GM21515 (cell line): Measurements from ENCODE around the gene APPL1.

ENCODE experiments used
- ATAC-seq: cut with Tn5 transposase; IDR thresholded peaks from one replicate; pipeline ENCODE4 v1.9.1; 2021; ENCODE audit not compliant: unreplicated experiment

Gene APPL1

GRCh38 chr3:57227204-57227929 lies at the start of gene APPL1:
Gene APPL1, plus strand, starts transcription at chr3:57227729. Its CDS starts 155 bp downstream, at chr3:57227884.
- peak; percentile 92 for ATAC-seq

GRCh38 chr3:57179580-57180410 lies 47.7 kb upstream of the APPL1 start:
- no peak for ATAC-seq

- no peak for ATAC-seq
Observed at GRCh38 chr3:57184526-57184925, 43.0 kb upstream of the APPL1 start.

GRCh38 chr3:57192028-57192427 lies 35.5 kb upstream of the APPL1 start:
- no peak for ATAC-seq

GRCh38 chr3:57194641-57195040 lies 32.9 kb upstream of the APPL1 start:
- ATAC-seq: no peak

- ATAC-seq: no peak
Observed at GRCh38 chr3:57199895-57200297, 27.6 kb upstream of the APPL1 start, which contains the start of gene HESX1. Gene HESX1, minus strand, starts transcription at chr3:57199978. Its CDS starts 60 bp downstream, at chr3:57199918.

GRCh38 chr3:57206423-57206822 lies 21.1 kb upstream of the APPL1 start:
- ATAC-seq: no peak

- ATAC-seq: no peak
Observed at GRCh38 chr3:57221883-57222282, 5.6 kb upstream of the APPL1 start.

GRCh38 chr3:57224856-57225255 lies 2.7 kb upstream of the APPL1 start:
- no peak for ATAC-seq

GRCh38 chr3:57226176-57226575 lies 1.4 kb upstream of the APPL1 start:
- ATAC-seq: no peak

- no peak for ATAC-seq
Observed at GRCh38 chr3:57227930-57228751, 612 bp downstream of the APPL1 start.

- no peak for ATAC-seq
Observed at GRCh38 chr3:57230006-57230405, 2.5 kb downstream of the APPL1 start.

- ATAC-seq: no peak
Observed at GRCh38 chr3:57233799-57234198, 6.3 kb downstream of the APPL1 start.

GRCh38 chr3:57234613-57235575 lies 7.4 kb downstream of the APPL1 start:
- ATAC-seq: no peak

- ATAC-seq: no peak
Observed at GRCh38 chr3:57244946-57245345, 17.4 kb downstream of the APPL1 start.

GRCh38 chr3:57252404-57252803 lies 24.9 kb downstream of the APPL1 start:
- no peak for ATAC-seq

- ATAC-seq: no peak
Observed at GRCh38 chr3:57256844-57257243, 29.3 kb downstream of the APPL1 start.

- ATAC-seq: no peak
Observed at GRCh38 chr3:57257678-57258077, 30.1 kb downstream of the APPL1 start.

- no peak for ATAC-seq
Observed at GRCh38 chr3:57261119-57261518, 33.6 kb downstream of the APPL1 start.

GRCh38 chr3:57261929-57262328 lies 34.4 kb downstream of the APPL1 start:
- ATAC-seq: no peak
